ENCODE results near the gene KIF26A. TPM values are rescaled to one million over a fixed set of nuclear protein-coding genes. Genes with fewer than 3 reads are reported as not detected.

The KIF26A gene
- total and polyA plus RNA-seq, 2 of the 13 experiments (the other 11 are each of a cell fraction or from before 2014, with no cell fraction given): not detected

DNA sequence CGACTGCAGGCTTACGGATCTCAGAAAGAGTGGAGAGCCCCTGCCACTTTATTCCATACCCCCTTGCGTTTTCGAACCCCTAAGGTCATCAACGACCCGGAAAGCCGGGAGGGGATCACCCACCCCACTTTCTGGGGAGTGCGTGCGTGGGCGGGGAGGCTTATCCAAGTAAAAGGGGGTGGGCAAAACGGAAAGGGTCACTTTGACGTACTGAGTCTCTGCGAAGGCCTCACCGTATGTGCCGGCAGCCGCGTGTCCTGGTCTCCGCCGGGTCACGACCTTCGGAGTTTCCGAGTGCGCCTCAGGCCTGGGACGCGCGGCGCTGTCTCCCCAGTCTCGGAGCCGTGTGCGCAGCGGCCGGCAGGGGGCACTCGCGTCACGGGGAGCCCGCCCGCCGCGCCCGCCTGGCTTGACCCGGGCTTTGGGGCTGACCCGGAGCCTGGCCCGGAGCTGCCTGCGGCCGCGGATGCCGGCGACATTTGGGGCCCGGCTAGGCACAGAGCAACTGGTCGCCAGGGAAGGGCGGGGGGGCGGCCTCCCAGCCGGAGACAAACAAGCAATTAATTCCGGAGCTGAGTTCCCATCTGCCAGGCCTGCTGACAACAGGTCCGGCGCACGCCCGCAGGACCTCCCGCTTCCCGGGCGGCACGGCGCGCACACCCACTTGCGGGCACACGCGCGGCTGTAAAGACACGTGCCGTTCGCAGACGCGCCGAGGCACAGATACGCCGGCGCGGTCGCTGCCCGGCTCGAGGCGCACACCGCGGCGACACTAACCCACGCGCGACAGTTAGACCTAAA lies 890 bp upstream of the KIF26A start (continued):
- TF ChIP-seq, protein P1, sequence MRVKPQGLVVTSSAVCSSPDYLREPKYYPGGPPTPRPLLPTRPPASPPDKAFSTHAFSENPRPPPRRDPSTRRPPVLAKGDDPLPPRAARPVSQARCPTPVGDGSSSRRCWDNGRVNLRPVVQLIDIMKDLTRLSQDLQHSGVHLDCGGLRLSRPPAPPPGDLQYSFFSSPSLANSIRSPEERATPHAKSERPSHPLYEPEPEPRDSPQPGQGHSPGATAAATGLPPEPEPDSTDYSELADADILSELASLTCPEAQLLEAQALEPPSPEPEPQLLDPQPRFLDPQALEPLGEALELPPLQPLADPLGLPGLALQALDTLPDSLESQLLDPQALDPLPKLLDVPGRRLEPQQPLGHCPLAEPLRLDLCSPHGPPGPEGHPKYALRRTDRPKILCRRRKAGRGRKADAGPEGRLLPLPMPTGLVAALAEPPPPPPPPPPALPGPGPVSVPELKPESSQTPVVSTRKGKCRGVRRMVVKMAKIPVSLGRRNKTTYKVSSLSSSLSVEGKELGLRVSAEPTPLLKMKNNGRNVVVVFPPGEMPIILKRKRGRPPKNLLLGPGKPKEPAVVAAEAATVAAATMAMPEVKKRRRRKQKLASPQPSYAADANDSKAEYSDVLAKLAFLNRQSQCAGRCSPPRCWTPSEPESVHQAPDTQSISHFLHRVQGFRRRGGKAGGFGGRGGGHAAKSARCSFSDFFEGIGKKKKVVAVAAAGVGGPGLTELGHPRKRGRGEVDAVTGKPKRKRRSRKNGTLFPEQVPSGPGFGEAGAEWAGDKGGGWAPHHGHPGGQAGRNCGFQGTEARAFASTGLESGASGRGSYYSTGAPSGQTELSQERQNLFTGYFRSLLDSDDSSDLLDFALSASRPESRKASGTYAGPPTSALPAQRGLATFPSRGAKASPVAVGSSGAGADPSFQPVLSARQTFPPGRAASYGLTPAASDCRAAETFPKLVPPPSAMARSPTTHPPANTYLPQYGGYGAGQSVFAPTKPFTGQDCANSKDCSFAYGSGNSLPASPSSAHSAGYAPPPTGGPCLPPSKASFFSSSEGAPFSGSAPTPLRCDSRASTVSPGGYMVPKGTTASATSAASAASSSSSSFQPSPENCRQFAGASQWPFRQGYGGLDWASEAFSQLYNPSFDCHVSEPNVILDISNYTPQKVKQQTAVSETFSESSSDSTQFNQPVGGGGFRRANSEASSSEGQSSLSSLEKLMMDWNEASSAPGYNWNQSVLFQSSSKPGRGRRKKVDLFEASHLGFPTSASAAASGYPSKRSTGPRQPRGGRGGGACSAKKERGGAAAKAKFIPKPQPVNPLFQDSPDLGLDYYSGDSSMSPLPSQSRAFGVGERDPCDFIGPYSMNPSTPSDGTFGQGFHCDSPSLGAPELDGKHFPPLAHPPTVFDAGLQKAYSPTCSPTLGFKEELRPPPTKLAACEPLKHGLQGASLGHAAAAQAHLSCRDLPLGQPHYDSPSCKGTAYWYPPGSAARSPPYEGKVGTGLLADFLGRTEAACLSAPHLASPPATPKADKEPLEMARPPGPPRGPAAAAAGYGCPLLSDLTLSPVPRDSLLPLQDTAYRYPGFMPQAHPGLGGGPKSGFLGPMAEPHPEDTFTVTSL (CRISPR knock-in tag; IDR thresholded peaks at IDR 0.05; ENCODE audit: borderline replicate concordance): no peak
- TF ChIP-seq HES4 (CRISPR knock-in tag; IDR thresholded peaks at IDR 0.05; ENCODE audit: borderline replicate concordance): no peak
- no peak for TF ChIP-seq ZNF432 (CRISPR knock-in tag; IDR thresholded peaks at IDR 0.05; ENCODE audit: borderline replicate concordance)
- no peak; the same call in 1 of the 2 replicates for TF ChIP-seq SMC3 (IDR thresholded peaks at IDR 0.05; ENCODE audit: low read length)
- no peak for TF ChIP-seq ZNF761 (CRISPR knock-in tag; conservative IDR thresholded peaks at IDR 0.05)
- TF ChIP-seq, protein P2, sequence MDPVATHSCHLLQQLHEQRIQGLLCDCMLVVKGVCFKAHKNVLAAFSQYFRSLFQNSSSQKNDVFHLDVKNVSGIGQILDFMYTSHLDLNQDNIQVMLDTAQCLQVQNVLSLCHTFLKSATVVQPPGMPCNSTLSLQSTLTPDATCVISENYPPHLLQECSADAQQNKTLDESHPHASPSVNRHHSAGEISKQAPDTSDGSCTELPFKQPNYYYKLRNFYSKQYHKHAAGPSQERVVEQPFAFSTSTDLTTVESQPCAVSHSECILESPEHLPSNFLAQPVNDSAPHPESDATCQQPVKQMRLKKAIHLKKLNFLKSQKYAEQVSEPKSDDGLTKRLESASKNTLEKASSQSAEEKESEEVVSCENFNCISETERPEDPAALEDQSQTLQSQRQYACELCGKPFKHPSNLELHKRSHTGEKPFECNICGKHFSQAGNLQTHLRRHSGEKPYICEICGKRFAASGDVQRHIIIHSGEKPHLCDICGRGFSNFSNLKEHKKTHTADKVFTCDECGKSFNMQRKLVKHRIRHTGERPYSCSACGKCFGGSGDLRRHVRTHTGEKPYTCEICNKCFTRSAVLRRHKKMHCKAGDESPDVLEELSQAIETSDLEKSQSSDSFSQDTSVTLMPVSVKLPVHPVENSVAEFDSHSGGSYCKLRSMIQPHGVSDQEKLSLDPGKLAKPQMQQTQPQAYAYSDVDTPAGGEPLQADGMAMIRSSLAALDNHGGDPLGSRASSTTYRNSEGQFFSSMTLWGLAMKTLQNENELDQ (CRISPR knock-in tag; IDR thresholded peaks at IDR 0.05; ENCODE audit: borderline replicate concordance): no peak
- TF ChIP-seq, protein P3, sequence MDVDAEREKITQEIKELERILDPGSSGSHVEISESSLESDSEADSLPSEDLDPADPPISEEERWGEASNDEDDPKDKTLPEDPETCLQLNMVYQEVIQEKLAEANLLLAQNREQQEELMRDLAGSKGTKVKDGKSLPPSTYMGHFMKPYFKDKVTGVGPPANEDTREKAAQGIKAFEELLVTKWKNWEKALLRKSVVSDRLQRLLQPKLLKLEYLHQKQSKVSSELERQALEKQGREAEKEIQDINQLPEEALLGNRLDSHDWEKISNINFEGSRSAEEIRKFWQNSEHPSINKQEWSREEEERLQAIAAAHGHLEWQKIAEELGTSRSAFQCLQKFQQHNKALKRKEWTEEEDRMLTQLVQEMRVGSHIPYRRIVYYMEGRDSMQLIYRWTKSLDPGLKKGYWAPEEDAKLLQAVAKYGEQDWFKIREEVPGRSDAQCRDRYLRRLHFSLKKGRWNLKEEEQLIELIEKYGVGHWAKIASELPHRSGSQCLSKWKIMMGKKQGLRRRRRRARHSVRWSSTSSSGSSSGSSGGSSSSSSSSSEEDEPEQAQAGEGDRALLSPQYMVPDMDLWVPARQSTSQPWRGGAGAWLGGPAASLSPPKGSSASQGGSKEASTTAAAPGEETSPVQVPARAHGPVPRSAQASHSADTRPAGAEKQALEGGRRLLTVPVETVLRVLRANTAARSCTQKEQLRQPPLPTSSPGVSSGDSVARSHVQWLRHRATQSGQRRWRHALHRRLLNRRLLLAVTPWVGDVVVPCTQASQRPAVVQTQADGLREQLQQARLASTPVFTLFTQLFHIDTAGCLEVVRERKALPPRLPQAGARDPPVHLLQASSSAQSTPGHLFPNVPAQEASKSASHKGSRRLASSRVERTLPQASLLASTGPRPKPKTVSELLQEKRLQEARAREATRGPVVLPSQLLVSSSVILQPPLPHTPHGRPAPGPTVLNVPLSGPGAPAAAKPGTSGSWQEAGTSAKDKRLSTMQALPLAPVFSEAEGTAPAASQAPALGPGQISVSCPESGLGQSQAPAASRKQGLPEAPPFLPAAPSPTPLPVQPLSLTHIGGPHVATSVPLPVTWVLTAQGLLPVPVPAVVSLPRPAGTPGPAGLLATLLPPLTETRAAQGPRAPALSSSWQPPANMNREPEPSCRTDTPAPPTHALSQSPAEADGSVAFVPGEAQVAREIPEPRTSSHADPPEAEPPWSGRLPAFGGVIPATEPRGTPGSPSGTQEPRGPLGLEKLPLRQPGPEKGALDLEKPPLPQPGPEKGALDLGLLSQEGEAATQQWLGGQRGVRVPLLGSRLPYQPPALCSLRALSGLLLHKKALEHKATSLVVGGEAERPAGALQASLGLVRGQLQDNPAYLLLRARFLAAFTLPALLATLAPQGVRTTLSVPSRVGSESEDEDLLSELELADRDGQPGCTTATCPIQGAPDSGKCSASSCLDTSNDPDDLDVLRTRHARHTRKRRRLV (CRISPR knock-in tag; IDR thresholded peaks at IDR 0.05): no peak
- no peak for TF ChIP-seq ZNF326 (CRISPR knock-in tag; IDR thresholded peaks at IDR 0.05; ENCODE audit: borderline replicate concordance)
- TF ChIP-seq MAFK (conservative IDR thresholded peaks at IDR 0.05 in 1 of 2, IDR thresholded peaks at IDR 0.05 in 1 of 2; ENCODE audit: low read length in 2 of 2): no peak
- no peak; the same call in 1 of the 2 replicates for TF ChIP-seq NR2F6 (IDR thresholded peaks at IDR 0.05)
- peak; percentile 70; the same call in 1 of the 2 replicates for TF ChIP-seq NR2F6 (CRISPR knock-in tag; IDR thresholded peaks at IDR 0.05)
- no peak for TF ChIP-seq FOSL1 (CRISPR knock-in tag; IDR thresholded peaks at IDR 0.05; ENCODE audit: borderline replicate concordance)
- TF ChIP-seq ZNF253 (CRISPR knock-in tag; IDR thresholded peaks at IDR 0.05; ENCODE audit: borderline replicate concordance): no peak
- TF ChIP-seq ZNF549 (CRISPR knock-in tag; IDR thresholded peaks at IDR 0.05): no peak
- no peak for TF ChIP-seq GATAD1 (CRISPR knock-in tag; IDR thresholded peaks at IDR 0.05)
- TF ChIP-seq ATM (IDR thresholded peaks at IDR 0.05; ENCODE audit: borderline replicate concordance): no peak

Data from HepG2 (cell line).